ENCODE data around the gene KAT8. TPM values are rescaled to one million over a fixed set of nuclear protein-coding genes. Genes with fewer than 3 reads are reported as not detected.

The KAT8 gene
- total and polyA plus RNA-seq, 2 of the 13 experiments (the other 11 are each of a cell fraction or from before 2014, with no cell fraction given), result 79.0 to 84.2 TPM

- TF ChIP-seq HNF1A (IDR thresholded peaks at IDR 0.05; ENCODE audit: low read depth) (peak; percentile 41; the same call in 1 of the 2 replicates), HNF1A (CRISPR knock-in tag; IDR thresholded peaks at IDR 0.05; ENCODE audit: borderline replicate concordance) (peak; percentile 67; the same call in 1 of the 2 replicates), ZNF234 (CRISPR knock-in tag; conservative IDR thresholded peaks at IDR 0.05) (no peak), SAP130 (CRISPR knock-in tag; IDR thresholded peaks at IDR 0.05; ENCODE audit: low read depth) (peak; percentile 96), ZNF264 (CRISPR knock-in tag; IDR thresholded peaks at IDR 0.05) (peak; percentile 65; the same call in 1 of the 2 replicates), ZNF121 (CRISPR knock-in tag; IDR thresholded peaks at IDR 0.05) (peak; percentile 44; the same call in 1 of the 2 replicates), PBX2 (CRISPR knock-in tag; IDR thresholded peaks at IDR 0.05) (peak; percentile 49; the same call in 1 of the 2 replicates), DNMT3B (CRISPR knock-in tag; conservative IDR thresholded peaks at IDR 0.05) (peak; percentile 85), ISL2 (CRISPR knock-in tag; IDR thresholded peaks at IDR 0.05) (peak; percentile 65; the same call in 1 of the 2 replicates), IKZF1 (IDR thresholded peaks at IDR 0.05) (no peak), MZF1 (CRISPR knock-in tag; IDR thresholded peaks at IDR 0.05; ENCODE audit: borderline replicate concordance) (no peak; the same call in 1 of the 2 replicates), RBFOX2 (IDR thresholded peaks at IDR 0.05; ENCODE audit: low read depth, low read length) (peak; percentile 87), ZNF572 (CRISPR knock-in tag; IDR thresholded peaks at IDR 0.05) (peak; percentile 99), ZNF580 (CRISPR knock-in tag; IDR thresholded peaks at IDR 0.05; ENCODE audit: borderline replicate concordance, low read depth) (peak; percentile 79), ZNF329 (CRISPR knock-in tag; IDR thresholded peaks at IDR 0.05; ENCODE audit: low read depth) (no peak), ETS1 (CRISPR knock-in tag; IDR thresholded peaks at IDR 0.05) (0 out of 2 replicates have a peak, but pooled peaks have one; percentile 49), JARID2 (CRISPR knock-in tag; IDR thresholded peaks at IDR 0.05; ENCODE audit: insufficient replicate concordance) (no peak), ZNF260 (CRISPR knock-in tag; IDR thresholded peaks at IDR 0.05; ENCODE audit: borderline replicate concordance, low read depth) (no peak), CTCF (CRISPR knock-in tag; IDR thresholded peaks at IDR 0.05) (no peak; the same call in 1 of the 2 replicates), U2AF2 (IDR thresholded peaks at IDR 0.05; ENCODE audit: low read depth, low read length) (no peak)
Observed at GRCh38 chr16:31073970-31074813, 43.3 kb upstream of the KAT8 start, which contains the start of the genes ZNF646 and ZNF668 (continued).

Measured in HepG2 (cell line).